Measurements from ENCODE around the gene QSOX2.

The QSOX2 gene

GRCh38 chr9:136281421-136282271 lies 36.0 kb upstream of the QSOX2 start:
- H3K4me3 ChIP-seq (replicated peaks; ENCODE audit: low read depth, low read length), result no peak overlapping the region
- DNase-seq (ENCODE audit: extremely low read depth, low read depth), result no peak

GRCh38 chr9:136280535-136281315 lies 35.1 kb upstream of the QSOX2 start:
- no peak overlapping the region for H3K4me3 ChIP-seq (replicated peaks; ENCODE audit: low read depth, low read length)
- no peak for TF ChIP-seq CTCF (IDR thresholded peaks at IDR 0.05; ENCODE audit: low read depth, low read length, missing control alignments)
- DNase-seq (ENCODE audit: extremely low read depth, low read depth), result no peak

More at GRCh38 chr9:136281421-136282271, 36.0 kb upstream of the QSOX2 start:
- TF ChIP-seq CTCF (IDR thresholded peaks at IDR 0.05; ENCODE audit: low read depth, low read length, missing control alignments), result no peak

DNA sequence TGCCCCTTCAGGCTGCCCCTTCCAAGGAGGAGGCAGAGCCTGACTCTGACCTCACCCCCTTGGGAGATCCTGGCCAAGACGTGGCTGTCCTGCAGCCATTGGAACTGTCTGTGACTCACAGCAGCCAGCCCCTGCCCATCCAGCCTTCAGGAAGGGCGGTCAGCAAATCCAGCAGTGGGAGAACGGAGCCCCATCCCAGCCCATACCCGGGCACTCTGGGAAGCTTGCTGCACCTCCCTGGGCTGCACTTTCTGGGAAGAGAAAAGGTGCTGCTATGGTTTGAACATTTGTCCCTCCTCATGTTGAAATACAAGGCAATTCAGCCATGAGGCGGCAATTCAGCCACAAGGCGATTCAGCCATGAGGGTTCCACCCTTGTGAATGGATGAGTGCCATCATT lies 33.9 kb upstream of the QSOX2 start:
- H3K4me3 ChIP-seq (replicated peaks; ENCODE audit: low read depth, low read length), result no peak overlapping the region
- no peak for DNase-seq (ENCODE audit: extremely low read depth, low read depth)
- TF ChIP-seq CTCF (IDR thresholded peaks at IDR 0.05; ENCODE audit: low read depth, low read length, missing control alignments), result no peak

- TF ChIP-seq CTCF (IDR thresholded peaks at IDR 0.05; ENCODE audit: low read depth, low read length, missing control alignments), result no peak
Observed at GRCh38 chr9:136278894-136279293, 33.3 kb upstream of the QSOX2 start.

DNA sequence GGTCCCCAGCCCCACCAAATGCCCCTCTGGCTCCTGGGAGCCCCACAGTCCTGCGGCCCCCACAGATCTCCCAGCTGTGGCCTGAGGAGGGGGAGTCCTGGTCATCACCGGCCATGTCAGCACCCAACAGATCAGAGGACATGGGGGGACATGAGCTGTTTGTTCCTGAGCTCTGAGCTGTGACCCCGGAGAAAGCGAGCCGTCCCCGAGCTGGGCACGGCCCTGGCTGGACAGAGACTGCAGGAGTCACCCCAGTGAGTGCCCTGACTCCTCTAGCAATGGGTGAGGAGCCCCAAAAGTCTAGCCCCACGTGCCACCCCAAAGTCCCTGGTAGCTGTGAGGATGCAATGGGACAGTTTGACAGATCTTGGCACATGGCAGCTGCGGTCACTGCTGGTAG lies 32.6 kb upstream of the QSOX2 start:
- no peak overlapping the region for H3K4me3 ChIP-seq (replicated peaks; ENCODE audit: low read depth, low read length)
- no peak for DNase-seq (ENCODE audit: extremely low read depth, low read depth)
- no peak for TF ChIP-seq CTCF (IDR thresholded peaks at IDR 0.05; ENCODE audit: low read depth, low read length, missing control alignments)

More at GRCh38 chr9:136278894-136279293, 33.3 kb upstream of the QSOX2 start:
- H3K4me3 ChIP-seq (replicated peaks; ENCODE audit: low read depth, low read length), result no peak overlapping the region
- no peak for DNase-seq (ENCODE audit: extremely low read depth, low read depth)

GRCh38 chr9:136277746-136278145 lies 32.1 kb upstream of the QSOX2 start:
- no peak for TF ChIP-seq CTCF (IDR thresholded peaks at IDR 0.05; ENCODE audit: low read depth, low read length, missing control alignments)
- no peak for DNase-seq (ENCODE audit: extremely low read depth, low read depth)
- no peak overlapping the region for H3K4me3 ChIP-seq (replicated peaks; ENCODE audit: low read depth, low read length)

Measured in HFF-Myc (cell line).